HEK293 (cell line): ENCODE measurements around the gene IGFBP4.

Source experiments
- CTCF ChIP-seq: fragments of 450-650 bp; formaldehyde crosslinking; IDR thresholded peaks from 2 replicates; pipeline ENCODE4 v1.5.1; 2016; ENCODE audit warnings: missing biosample characterization, missing genetic modification characterization
- KLF10 ChIP-seq: fragments of 450-650 bp; IDR thresholded peaks from 2 replicates; pipeline ENCODE4 v1.5.1; 2018; ENCODE audit warnings: missing biosample characterization, mild to moderate bottlenecking, missing genetic modification characterization
- TCF7L2 ChIP-seq: IDR thresholded peaks from 2 replicates; pipeline ENCODE4 v1.6.1; 2011; ENCODE audit warnings: low read depth, mild to moderate bottlenecking, inconsistent platforms, low read length, moderate library complexity, borderline replicate concordance
- ZNF211 ChIP-seq: fragments of 450-650 bp; formaldehyde crosslinking; IDR thresholded peaks from 2 replicates; pipeline ENCODE4 v1.5.1; 2016; ENCODE audit warnings: low read depth, missing biosample characterization, missing genetic modification characterization
- ZNF23 ChIP-seq: fragments of 450-650 bp; formaldehyde crosslinking; IDR thresholded peaks from 2 replicates; pipeline ENCODE4 v1.5.1; 2016; ENCODE audit warnings: missing biosample characterization, missing genetic modification characterization, borderline replicate concordance
- ZNF660 ChIP-seq: fragments of 450-650 bp; IDR thresholded peaks from 2 replicates; pipeline ENCODE4 v1.5.1; 2018; ENCODE audit warnings: missing biosample characterization, mild to moderate bottlenecking, missing genetic modification characterization
- ZNF777 ChIP-seq: fragments of 450-650 bp; formaldehyde crosslinking; IDR thresholded peaks from 2 replicates; pipeline ENCODE4 v1.5.1; 2017; ENCODE audit warnings: missing biosample characterization, missing genetic modification characterization, borderline replicate concordance

- no peak for TF ChIP-seq ZNF23 (tag by site-specific recombination)
- TF ChIP-seq CTCF, result no peak
- no peak for TF ChIP-seq TCF7L2
- TF ChIP-seq KLF10 (tag by site-specific recombination), result no peak
- no peak for TF ChIP-seq ZNF211
- no peak for TF ChIP-seq ZNF777 (tag by site-specific recombination)
- no peak for TF ChIP-seq ZNF660 (tag by site-specific recombination)
Observed at GRCh38 chr17:40445751-40446468, 2.7 kb downstream of the IGFBP4 start.
